Adipose tissue (tissue), 3 donors: ENCODE results near the gene COL24A1. TPM values are rescaled to one million over a fixed set of nuclear protein-coding genes. Genes with fewer than 3 reads are reported as not detected.
"Not testable (repeated sequence)": the region's sequence is repeated elsewhere in the genome, so short reads cannot be mapped to it uniquely, and the experiment has no call there.

Experiments
- H3K27ac ChIP-seq: one replicate; pipeline ENCODE4 v1.5.1; 2013; ENCODE audit warnings: low read depth, low read length
- WGBS, 3 donors: extraction: QIAGEN DNeasy Blood & Tissue Kit; methylation state at CpG; one replicate each; pipeline ENCODE4 v1.1.7; 2013; 5-methylcytosine and 5-hydroxymethylcytosine counted together
- polyA plus RNA-seq, 3 donors: library from polyadenylated mRNA; stranded (reverse); fragments of 200-250 nt; gene quantifications; one replicate each; pipeline ENCODE4 v1.2.3, GENCODE V29; 2013
- donor health status: healthy with polysubstance abuse.
- donor health status: Bipolar disorder and iron deficiency.
- donor health status: healthy.

Gene COL24A1
- polyA plus RNA-seq, 3 donors: 0.01 to 0.09 TPM; not detected in 1

DNA sequence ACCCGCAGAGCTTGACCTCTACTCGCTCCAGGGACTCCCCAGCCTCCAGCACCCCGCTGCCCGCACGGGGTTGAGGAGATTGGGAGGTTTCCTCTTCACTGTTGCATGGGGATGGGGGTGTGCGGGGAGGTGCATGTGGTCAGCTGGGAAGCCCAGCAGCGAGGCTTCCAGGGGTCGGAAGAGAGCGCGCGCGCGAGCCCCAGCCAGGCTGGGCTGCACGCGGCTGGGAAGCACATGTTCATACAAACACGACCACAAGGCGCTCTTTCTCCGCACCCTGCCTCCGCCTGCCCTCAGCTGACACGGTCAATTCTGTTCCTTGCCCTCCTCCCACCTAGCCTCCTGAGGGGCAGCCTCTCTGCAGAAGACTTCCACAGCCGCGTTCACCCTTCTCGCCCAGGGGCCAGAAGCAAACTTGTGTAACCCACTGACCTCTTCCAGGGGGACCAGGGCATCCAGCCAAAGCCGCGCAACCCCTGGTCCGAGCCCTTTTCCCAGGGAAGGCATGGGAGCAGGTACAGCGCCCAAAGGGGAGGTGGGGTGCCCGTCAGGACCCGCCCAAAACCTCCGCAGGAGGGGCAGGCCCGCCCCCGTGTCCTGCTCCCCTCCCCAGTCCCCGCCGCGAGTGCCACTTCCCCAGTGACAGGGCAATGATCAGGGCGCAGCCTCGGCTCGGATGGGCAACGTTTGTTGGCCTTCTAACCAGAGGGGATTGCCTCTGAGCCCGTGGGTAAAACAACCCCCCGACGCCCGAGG, 1.3 kb downstream of the COL24A1 start:
- H3K27ac ChIP-seq: no peak overlapping the region
- WGBS, 3 donors: 4 to 13% (median 11%) methylated on average over 39 to 43 of the region's 43 CpGs

GRCh38 chr1:86154571-86155050, 2.0 kb downstream of the COL24A1 start:
- WGBS, 3 donors: 14 to 63% (median 48%) methylated on average over 20 of the region's 20 CpGs
- H3K27ac ChIP-seq: no peak overlapping the region

- WGBS, 3 donors: 81 to 90% (median 87%) methylated on average over 6 of the region's 6 CpGs
- no peak overlapping the region for H3K27ac ChIP-seq
These were observed 2.7 kb downstream of the COL24A1 start for GRCh38 chr1:86153836-86154235.

DNA sequence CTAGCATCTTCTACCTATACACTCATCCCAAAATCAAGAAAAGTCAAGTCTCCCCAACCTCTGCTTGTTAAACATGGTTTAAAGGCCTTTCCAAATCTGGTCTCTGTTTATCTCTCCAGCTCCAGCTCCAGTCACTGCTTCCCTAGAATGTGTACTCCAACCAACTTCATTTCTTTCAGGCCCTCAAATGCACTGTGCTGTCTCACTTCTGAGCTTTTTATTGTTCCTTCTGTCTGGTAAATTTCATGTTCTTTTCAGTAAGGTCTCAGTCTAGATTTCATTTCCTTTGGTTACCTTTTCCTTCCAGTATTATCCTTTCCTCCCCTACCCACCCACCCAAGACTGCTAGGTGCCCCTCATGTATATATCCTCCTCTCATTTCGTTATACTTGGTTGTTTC, 3.7 kb downstream of the COL24A1 start:
- WGBS, 3 donors: 40 to 88% (median 80%) methylated on average over 1 of the region's 1 CpG
- no peak overlapping the region for H3K27ac ChIP-seq

GRCh38 chr1:86151427-86151826, 5.1 kb downstream of the COL24A1 start:
- 59 to 73% (median 68%) methylated on average over 2 of the region's 2 CpGs for WGBS, 3 donors
- no peak overlapping the region for H3K27ac ChIP-seq

DNA sequence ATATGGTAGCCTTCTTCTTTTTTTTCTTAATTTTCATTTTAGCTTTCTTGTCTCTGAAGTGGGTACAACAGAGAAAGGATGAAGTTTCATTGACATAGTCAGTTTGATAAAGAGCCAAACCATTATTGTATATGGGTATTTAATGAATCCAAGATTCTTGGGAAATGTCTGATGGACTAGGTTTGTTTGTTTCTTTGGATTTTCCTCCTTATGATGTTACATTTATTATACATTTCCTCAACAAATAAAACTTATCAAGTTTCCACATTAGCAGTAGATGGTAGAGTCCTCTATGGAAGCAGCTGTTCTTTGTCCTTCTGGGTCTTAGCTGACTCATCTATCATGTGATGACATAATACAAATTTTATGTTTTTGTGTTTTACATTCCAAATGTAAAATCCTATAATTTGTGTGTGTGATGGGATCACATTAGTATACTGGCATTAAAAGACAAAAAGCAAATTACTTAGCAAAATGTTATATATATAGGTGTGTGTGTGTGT, 6.0 kb downstream of the COL24A1 start:
- no peak overlapping the region for H3K27ac ChIP-seq

- H3K27ac ChIP-seq: no peak overlapping the region
- WGBS, 3 donors: 0 to 90% (median 67%) methylated on average over 1 of the region's 1 CpG
These were observed 7.0 kb downstream of the COL24A1 start for GRCh38 chr1:86149591-86149990.

DNA sequence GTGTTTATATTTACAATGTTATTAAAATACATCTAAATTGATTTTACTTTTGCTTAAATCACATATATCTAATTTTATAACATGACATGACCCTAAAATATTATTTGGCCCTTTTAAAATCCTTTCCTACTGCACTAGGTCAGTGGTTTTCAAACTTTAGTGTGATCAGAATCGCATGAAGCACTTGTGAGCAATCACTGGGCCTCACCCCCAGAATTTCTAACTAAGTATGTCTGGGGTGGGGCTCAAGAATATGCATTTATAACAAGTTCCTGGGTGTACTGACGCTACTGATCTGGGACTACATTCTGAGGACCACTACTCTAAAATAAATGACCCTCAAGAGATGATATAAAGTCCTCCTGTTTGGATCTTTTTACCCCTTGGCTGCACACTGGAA, 8.8 kb downstream of the COL24A1 start:
- WGBS, 3 donors: 75 to 85% (median 82%) methylated on average over 2 of the region's 2 CpGs
- no peak overlapping the region for H3K27ac ChIP-seq

DNA sequence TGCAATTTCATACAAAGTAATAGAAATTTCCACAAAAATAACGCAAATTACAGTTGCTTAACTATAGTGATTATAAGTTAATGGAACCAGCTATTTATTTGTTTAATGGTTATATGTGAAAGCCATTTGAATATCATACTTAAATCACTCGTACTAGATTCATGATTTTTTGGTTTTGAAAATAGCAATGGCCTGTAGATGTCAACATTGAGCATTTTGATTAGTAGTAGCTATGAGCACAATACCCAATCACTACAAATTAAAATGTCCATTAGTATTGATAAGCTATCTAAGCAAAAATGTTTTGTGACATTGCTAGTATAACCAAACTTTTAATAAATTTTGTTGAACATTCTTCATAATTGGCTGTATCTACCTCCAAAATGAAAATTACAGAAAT, 10.0 kb downstream of the COL24A1 start:
- no peak overlapping the region for H3K27ac ChIP-seq

DNA sequence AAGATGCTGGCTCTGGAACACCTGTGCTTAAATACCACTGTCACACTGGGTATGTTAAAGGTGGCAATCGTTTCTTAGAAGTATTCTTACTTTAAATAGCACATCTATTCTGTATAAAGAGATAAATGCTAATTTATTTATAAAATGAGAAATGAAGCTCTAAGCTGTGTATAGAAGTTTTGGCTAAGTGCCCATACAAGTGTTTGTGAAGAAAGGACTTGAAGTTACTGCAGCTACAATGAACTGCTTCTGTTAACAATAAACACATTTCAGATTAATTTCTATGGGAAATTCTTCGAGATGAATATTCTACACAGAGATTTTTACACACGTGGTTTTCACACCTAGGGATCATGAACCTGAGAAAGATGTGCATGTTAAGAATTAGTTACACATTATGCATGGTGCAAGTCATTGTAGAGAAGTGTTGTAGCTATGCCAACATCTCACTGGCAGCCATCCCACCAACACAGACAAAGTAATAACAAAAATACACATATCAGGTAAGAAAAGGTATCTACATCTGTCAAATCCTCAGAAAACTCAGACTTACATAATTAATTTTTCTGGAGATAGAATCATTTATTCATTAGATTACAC, 16.2 kb downstream of the COL24A1 start:
- 49 to 68% (median 62%) methylated on average over 3 of the region's 3 CpGs for WGBS, 3 donors
- H3K27ac ChIP-seq: no peak overlapping the region

More for the DNA sequence above, 10.0 kb downstream of the COL24A1 start:
- 70 to 87% (median 81%) methylated on average over 2 of the region's 2 CpGs for WGBS, 3 donors

DNA sequence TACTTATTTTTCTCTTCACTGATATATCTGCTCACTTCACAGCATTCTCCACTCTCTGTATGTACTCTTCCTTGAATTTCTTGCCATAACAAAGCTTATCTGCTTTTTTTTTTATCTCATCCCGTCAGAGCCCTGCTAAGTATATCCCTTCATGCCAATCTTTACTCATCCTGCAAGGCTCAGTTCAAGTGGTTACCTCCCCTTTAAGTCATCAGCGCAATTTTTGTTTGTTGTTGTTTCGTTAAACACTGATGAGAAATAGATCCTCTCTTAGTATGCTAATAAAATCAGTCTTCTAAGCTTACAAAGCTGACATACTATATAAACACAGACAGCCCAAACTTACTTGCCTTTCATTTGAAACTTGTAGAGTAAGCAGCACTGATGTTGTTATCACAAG, 17.8 kb downstream of the COL24A1 start:
- H3K27ac ChIP-seq: no peak overlapping the region
- 58 to 79% (median 72%) methylated on average over 3 of the region's 3 CpGs for WGBS, 3 donors

- H3K27ac ChIP-seq: no peak overlapping the region
- 3 to 15% (median 12%) methylated on average over 1 of the region's 1 CpG for WGBS, 3 donors
These were observed 19.1 kb downstream of the COL24A1 start for GRCh38 chr1:86137436-86137835.

GRCh38 chr1:86119214-86119764, 37.3 kb downstream of the COL24A1 start:
- H3K27ac ChIP-seq: no peak overlapping the region
- WGBS, 3 donors: 76 to 90% (median 87%) methylated on average over 3 of the region's 3 CpGs

DNA sequence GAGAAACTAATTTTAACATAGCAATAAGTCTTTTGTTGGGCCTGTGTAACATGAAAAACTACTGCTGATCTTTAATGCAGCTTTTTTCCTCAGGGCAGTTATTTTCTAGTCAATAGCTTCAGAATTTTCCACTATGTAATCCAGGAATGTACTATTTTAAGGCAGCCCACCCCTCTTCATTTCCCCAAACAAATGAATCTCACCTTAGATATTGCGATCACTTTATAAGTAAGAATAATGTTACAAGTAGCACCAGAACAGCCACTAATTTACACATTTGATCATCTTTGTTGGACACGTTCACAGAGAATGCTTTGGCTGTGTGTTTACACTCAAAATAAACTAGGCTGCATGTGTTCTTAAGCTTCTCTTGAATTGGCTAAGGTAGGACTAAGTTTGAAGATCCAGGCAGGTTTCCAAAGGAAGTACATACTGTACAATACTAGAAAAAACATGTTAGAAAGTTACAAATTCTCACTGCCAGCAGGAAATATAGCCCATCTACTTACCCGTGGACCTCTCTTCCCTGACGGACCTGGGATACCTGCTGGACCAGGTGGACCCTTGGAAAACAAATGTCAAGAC, 41.7 kb downstream of the COL24A1 start:
- WGBS, 3 donors: 56 to 70% (median 70%) methylated on average over 4 of the region's 4 CpGs
- H3K27ac ChIP-seq: no peak overlapping the region

GRCh38 chr1:86114236-86114635, 42.3 kb downstream of the COL24A1 start:
- WGBS, 3 donors: 76 to 84% (median 80%) methylated on average over 2 of the region's 2 CpGs
- H3K27ac ChIP-seq: no peak overlapping the region

DNA sequence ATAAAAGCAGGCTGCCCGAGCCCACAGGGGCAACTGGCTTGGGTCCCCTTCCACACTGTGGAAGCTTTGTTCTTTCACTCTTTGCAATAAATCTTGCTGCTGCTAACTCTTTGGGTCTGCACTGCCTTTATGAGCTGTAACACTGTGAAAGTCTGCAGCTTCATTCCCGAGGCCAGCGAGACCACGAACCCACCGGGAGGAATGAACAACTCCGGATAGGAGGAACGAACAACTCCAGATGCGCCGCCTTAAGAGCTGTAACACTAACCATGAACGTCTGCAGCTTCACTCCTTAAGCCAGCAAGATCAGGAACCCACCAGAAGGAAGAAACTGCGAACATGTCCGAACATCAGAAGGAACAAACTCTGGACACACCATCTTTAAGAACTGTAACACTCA, 45.0 kb downstream of the COL24A1 start:
- H3K27ac ChIP-seq: not testable (repeated sequence)
- 88 to 96% (median 92%) methylated on average over 12 of the region's 12 CpGs for WGBS, 3 donors

GRCh38 chr1:86110451-86111129, 46.0 kb downstream of the COL24A1 start:
- H3K27ac ChIP-seq: no peak overlapping the region
- 95 to 99% (median 96%) methylated on average over 37 to 41 of the region's 41 CpGs for WGBS, 3 donors

GRCh38 chr1:86105533-86105866, 51.1 kb downstream of the COL24A1 start:
- WGBS, 3 donors: 82 to 88% (median 83%) methylated on average over 2 of the region's 2 CpGs
- H3K27ac ChIP-seq: no peak overlapping the region
